NCI-H2107 (cell line): ENCODE measurements around the gene FANCF.
"Not testable (repeated sequence)": the region's sequence is repeated elsewhere in the genome, so short reads cannot be mapped to it uniquely, and the experiment has no call there.

ENCODE experiments used
- DNase-seq: peaks from one replicate; lab custom pipeline; 2025; lab: John Stamatoyannopoulos, UW

Gene FANCF, protein sequence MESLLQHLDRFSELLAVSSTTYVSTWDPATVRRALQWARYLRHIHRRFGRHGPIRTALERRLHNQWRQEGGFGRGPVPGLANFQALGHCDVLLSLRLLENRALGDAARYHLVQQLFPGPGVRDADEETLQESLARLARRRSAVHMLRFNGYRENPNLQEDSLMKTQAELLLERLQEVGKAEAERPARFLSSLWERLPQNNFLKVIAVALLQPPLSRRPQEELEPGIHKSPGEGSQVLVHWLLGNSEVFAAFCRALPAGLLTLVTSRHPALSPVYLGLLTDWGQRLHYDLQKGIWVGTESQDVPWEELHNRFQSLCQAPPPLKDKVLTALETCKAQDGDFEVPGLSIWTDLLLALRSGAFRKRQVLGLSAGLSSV

DNA sequence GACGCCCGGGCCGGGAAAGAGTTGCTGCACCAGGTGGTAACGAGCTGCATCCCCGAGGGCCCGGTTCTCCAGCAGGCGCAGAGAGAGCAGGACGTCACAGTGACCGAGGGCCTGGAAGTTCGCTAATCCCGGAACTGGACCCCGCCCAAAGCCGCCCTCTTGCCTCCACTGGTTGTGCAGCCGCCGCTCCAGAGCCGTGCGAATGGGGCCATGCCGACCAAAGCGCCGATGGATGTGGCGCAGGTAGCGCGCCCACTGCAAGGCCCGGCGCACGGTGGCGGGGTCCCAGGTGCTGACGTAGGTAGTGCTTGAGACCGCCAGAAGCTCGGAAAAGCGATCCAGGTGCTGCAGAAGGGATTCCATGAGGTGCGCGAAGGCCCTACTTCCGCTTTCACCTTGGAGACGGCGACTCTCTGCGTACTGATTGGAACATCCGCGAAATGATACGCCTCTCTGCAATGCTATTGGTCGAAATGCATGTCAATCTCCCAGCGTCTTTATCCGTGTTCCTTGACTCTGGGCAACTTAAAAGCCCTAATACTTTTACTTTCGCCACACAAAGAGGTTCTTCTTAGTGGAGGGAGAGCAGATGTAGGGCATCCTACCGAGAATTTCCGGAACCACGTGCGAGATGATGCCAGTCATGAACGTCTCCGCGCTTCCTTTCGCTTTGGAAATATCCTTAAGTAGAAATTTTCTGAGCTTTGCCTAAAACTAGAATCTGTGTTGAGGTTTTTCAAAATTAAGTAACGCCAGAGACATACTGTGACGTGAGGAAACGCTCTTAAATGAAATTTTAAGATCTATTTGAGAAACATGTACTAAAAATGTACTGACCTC lies at the start of gene FANCF:
Gene FANCF (minus strand): TSS at position 376 of the 840 bp plus-strand sequence. CDS start 13 bp downstream, at position 363.
- DNase-seq = peak; percentile 91

DNA sequence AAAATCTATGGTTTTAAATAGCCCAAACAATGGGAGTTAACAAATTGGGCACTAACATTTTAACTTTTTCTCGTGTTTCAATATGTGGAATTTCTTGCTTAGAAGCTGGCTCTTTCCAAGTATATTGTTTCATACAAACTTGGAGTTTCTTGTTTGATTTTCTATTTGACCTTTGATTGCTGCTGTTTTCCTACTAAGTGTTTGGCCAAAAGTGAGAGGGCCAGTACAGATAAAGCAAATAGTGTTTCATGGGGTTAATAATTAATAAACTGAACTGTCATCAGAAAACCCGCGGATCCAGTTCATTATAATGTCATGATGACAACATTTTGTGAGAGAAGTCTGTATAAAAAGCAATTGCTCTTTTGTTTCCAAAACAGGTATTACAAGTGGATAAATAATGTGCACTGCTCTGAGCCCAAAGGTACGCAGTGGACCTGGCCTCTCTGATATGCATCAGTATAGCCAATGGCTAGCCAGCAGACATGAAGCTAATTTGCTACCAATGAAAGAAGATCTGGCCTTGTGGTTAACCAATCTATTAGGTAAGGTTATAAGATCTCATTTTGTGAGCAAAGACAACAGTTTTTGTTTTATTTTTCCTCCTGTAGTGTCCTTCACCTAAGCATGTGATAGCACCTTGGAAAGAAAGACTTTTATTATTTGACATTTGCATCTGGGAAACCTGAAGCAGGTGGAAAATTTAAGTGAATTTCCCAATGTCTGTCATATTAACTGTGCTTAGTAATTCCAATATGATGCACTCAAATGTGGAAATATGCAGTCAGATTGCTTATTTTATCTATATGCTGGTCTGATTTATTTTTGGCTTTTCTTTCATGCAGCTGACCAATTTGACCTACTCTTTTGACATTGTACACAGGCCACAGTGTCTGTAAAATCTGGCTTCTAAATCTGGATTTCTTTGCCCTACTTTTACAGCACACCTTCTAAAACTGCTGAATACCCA lies 49.1 kb upstream of the FANCF start:
- no peak for DNase-seq

DNA sequence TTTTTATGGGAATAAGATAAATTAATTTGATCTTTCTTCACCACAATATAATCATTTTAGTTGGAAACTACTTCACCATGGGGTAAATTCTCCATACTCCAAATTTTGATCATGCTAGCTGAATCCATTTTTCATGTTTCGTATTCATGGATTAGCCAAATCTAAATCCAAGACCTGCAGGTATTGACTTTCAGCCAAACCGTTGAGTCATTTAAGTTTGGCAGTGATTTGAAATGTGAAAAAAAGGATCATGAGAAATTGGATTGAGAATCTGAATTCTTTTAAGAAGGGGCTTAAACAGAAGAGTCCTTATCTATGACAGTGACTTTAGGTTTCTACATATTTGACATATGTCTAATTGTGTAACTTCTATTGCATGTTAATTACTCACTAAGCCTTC lies 46.1 kb upstream of the FANCF start:
- DNase-seq = no peak

DNA sequence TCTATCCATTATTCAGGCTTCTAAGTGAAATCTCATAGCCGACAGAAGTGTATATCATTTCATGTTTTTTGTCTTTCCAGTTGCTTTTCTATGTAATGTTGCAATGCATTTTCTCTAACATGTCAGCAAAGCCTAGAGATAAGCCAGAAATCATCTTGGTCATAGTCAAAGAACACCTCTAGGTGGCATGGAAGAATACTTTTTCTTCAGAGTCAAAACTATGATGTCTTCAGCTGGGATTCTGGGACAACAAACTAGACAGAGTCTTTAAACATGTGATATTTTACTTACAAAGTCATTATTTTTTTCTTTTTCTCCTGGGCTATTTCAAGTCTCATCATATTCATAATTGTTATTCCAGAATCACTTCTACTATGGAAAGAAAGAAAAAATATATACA lies 45.2 kb upstream of the FANCF start:
- DNase-seq = no peak

DNA sequence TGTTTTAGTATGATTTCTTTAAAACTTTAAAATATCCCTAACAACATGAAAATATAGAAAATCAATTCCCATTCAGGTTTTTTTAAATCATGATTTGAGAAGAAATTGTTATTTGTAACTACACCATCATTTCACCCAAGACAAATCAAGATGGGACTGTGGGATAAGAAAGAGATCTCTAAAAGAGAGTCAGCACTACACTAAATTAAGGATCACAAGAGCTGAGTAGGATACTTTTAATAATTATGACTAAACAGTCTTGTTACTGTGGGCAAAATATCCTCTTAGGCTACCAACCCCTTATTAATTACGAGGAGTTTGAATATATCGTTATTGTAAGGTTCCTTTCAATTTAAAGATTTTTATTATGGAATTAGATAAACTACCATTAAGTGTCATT lies 43.7 kb upstream of the FANCF start:
- DNase-seq = no peak

DNA sequence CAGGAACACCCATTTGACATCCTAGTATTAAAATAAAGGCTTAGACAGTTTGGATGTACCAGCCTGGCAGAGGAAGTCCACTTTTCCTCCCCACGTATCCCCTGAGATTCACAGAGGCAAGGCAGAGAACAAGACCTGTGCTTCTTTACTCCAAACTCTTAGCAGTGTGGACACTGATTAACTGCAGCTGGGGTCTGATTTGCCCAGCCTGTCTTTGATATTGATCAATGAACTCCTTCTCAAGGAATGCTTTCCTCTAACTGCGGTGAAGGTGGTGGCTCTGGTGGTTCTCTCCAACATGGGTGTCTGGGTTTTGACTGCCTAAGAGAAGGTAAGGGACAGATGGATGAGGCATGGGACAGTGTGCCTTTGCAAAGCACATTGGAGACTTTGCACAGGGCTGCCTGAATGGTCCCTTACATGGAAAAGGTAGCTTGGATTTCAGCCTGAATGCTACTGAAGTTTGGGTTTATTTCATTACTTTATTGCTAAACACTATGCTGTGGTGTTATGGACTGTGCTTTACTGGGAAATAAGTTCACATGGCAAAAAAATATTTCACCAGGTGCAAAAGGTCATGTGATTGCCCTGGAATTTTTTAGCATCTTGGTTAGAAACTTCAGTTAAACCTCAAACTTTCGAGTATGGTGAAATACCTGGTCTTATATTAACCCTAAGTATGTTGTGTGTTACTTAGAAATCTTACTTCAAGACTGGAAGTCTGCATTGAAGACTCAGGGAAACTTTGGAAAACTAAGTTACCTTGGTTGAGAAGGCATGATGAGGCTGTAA lies 42.6 kb upstream of the FANCF start:
- DNase-seq = no peak

DNA sequence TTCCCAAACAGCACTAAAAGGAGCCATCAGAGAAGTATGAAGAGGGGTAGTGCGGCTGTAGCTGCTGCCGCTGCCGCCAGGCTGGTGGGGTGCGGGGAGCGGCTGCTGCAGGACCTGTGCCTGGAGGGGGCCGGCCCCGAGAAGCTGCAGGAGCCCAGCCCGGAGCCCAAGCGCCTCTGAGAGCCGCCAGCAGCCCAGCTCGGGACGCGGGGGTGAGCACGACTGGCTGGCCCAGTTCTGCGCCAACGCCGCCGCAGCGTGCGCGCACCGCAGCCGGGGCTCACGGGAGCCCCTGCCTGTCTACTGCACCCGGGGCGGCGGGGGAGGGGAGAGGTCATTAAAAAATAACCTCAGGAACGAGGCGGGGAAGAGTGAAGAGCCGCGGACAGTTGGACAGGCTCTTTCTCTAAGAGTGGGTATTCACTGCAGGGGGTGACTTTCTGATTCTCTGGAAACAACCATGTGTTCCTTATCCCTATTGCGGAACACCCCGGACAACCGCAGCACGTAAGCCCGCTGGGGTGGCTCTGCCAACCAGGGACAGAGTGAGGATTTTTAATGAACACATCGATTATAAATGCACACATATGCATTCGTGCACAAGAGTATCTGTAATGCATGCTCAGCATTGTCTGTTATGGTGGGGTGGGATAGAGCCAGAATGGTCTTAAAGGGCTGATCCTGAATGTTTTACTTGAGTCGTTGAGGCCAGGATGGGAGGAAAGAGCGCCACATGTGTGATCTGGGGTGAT lies 41.2 kb upstream of the FANCF start:
- DNase-seq = no peak

DNA sequence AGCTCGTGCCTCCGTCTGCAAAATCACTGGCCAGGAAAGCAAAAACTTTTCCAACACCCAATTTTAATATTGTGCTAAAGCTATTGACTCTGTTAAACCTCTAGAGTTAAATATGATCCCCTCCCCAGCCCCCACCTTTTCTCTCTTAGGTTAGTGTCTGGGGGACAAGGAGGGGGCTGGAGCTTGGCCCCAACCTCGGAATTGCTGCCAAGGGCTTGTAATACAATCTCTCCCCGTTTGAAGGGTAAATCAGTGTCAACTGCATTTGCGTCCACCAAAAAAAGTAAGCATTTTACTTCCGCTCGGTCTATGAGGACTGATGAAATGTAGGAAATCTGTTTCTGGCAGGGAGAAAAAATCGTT lies 40.7 kb upstream of the FANCF start, which contains the start of gene GAS2:
Gene GAS2 (plus strand): TSS at position 287 of the 363 bp plus-strand sequence. CDS start 8,259 bp downstream, outside the sequence.
- DNase-seq = no peak

DNA sequence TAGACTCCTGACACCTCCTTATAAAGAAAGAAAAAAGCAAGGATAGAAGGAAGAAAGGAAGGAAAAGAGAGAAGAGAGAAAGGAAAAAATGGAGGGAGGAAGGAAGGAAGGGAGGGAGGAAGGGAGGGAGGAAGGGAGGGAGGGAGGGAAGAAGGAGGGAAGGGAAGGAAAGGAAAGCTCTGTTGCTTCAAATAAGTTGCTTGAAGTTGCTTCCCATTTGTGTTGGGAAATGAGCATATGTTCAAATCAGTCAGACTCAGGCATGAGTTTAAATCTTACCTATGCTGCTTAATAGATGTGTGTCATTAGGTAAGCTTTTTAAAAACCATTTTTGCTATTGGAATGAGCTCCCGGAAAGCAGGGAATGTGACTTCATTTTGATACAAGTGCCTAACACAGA lies 34.2 kb upstream of the FANCF start:
- DNase-seq = no peak

DNA sequence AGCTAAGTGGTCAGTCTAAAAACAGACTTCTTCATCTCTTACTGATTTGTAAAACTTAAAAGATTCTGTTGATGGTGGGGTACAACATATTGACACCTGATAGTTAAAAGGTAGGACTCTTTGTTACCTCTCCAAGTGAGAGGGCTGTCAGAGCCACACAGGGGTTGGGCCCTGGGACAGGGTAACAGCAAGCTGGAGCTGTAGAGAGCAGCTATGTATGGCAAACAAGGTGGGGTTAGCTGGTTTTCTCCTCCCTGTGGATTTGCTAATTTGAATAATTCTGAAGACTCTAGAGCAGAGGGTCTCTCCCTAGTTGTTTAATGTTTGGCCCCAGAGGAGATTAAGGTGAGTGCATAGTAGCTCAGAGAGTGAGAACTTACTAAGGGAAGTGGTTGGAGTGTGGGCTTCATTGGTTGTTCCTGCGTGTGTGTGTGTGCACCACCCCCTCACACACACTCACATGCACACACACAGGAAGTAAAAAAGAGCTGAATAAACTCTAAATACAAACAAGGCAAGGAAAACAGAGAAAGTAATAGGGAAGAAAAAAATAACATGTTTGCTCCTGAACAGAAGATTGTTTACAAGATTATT lies 31.6 kb upstream of the FANCF start:
- no peak for DNase-seq

DNA sequence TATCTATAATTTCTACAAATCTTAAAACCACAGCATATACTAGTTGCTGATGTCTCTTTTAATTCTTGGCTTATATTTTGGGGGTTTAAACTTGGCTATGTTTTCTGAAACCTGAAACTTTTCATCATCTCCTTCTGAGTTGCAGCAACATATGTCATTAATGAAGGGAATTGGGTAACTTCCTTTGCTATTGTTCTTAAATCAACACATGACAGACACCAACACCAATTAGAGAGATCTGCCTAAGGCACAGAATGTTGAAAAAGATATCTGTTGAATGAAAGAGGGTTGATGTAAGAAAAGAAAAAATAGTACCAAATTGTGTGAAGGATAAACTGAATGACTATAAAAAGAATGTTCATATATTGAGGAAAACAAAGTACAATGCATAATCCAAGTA lies 30.5 kb upstream of the FANCF start:
- DNase-seq = no peak

DNA sequence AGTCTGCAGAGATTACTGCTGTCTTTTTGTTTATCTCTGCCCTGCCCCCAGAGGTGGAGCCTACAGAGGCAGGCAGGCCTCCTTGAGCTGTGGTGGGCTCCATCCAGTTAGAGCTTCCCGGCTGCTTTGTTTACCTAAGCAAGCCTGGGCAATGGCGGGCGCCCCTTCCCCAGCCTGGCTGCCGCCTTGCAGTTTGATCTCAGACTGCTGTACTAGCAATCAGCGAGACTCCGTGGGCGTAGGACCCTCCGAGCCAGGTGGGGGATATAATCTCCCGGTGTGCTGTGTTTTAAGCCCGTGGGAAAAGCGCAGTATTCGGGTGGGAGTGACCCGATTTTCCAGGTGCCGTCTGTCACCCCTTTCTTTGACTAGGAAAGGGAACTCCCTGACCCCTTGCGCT lies 26.7 kb upstream of the FANCF start:
- not testable (repeated sequence) for DNase-seq

DNA sequence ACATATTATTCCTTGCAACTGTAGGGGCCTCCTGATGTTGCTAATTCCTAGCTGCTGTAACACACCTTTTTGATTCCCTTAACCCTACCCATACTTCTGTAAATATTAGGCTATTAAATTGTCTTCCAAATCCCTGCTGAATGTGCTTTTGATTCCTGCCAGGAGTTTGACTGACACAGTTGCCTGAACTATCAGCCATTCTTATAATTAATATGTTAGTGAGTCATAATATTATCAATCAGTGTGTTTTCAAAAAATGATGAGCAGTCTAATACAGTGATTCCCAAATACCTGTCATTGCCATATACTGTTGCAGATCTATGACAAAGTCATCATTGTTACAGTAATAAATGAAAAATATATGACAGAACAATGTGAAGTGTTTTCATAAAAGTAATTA lies 15.9 kb upstream of the FANCF start:
- DNase-seq = no peak

DNA sequence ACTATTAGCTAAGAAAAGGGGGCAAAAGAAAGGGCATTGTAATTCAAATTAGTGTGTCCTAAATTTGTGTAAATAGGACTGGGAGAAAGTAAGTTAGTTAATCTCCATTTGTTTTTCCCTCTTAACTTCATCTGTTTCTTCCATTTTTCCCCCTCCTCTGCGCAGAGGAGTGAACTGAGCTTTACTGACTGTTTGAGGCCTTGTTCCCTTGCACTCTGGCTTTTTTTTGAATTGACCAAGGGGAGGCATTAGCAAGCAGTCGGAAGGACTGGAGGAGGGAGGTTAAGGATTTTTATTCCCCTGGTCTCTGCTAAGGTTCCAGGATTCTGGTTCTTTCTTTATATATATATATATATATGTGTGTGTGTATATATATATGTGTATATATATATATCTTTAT lies 15.2 kb upstream of the FANCF start:
- DNase-seq = no peak

DNA sequence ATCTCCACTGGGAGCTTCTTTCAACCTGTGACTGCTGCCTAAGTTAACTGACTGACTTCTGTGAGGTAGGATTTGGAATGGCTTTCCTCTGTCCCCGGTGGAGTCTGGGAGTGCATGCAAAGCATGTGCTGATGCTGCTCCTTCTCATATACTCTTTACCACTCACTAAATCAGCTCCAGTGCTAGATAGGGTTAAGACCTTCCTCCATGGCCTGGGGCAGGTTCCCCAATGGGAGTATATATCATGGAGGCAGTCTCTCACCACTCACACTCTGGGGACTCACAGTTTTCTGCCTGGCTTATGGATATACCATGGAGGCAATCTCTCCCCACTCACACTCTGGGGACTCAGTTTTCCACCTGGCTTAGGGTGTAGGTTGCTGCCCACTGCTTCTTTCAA lies 10.1 kb upstream of the FANCF start:
- DNase-seq = no peak

DNA sequence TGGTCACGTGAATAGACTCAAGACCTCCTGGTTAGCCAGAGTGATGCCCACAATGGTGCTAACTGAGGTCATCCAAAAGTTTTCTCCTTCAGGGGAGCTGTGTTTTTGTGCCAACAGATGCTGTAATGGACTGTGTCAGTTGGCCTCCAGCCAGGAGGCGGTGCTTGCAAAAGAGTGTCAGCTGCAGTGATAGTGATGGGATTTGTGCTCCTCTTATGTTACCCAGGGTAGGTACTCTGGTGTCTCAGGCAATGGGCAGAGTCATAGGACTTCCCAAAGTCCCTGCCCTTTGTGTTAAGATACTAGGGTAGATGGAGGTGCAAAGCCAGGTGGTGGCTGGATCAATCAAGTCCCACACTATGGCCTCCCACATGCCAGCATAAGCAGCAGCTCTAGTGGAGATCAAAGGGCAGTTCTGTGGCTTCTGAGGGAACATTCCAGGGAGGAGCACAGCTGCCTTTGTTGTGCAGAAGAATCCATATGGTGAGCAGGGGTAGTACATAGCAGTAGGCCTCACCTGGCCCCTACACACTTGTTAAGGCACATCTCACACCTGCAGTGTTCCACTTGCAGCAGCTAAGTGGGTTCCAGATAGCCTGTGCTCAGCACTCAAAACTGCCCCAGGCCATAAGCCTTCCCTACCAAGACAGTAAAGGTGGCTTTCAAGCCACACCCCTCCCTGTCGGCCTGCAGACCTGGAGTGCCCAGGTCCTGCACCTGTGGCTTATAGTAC lies 9.4 kb upstream of the FANCF start:
- peak; percentile 13 for DNase-seq

DNA sequence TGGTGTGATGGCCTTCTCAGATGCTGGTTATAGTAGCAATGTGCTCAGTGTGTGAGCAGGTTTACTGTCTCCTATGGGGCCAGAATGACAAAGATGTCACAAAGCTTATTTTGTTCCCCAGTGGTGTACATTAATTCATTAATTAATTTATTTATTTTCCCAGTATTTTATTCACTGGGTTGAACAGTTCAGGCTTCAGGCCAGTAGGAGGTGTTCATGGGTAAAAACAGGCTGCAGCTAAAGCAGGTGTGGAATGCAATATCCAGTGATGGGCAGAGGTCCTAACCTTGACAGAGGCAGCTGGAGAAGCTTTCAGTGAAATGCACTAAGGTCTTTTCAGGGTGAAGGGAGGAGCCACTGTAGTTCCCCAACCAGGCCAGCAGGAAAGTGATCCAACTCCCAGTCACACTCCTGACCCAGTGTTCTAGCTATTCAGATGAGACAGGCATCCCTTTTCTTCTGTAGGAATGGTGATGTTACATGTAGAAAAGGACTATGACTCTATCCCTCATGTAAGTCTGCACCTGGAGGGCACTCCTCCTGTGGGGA lies 7.8 kb upstream of the FANCF start:
- DNase-seq = no peak

DNA sequence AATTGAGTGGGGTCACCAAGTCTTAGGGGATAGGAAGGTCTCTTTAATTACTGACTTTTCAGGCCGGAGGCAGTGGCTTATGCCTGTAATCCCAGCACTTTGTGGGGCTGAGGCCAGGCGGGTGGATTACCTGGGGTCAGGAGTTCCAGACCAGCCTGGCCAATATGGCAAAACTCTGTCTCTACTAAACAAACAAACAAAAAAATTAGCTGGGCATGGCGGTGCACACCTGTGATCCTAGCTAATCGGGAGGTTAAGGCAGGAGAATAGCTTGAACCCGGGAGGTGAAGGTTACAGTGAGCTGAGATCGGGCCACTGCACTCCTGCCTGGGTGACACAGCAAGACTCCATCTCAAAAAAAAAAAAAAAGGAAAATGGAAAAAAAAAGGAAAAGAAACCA lies 1.8 kb upstream of the FANCF start:
- no peak for DNase-seq

DNA sequence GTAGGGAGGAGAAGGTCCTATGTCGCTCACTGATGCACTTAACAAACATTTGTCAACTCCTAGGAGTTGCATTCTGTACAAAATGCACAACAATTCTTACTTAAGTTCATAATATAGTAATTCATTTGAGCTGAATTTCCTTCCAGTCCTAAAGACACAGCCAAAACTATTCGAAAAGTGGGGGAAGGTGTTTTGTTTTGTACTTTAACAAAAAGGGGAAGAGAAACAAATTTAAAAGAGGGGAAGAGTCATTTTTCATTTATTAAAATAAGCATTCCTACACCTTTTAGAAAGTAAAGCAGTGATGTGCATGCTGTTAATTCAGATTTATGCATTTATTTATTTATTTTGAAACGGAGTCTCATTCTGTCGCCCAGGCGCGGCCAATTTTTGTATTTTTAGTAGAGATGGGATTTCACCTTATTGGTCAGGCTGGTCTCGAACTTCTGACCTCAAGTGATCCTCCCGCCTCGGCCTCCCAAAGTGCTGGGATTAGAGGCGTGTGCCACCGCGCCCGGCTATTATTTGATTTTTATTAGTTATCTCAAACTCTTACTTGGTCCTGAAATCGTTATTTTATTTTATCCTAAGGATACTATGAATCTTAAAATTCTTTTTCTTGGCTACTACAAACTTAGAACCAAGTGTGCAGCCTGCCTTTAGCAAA lies 1.1 kb upstream of the FANCF start:
- no peak for DNase-seq
